GM23248 (cell line): ENCODE data around the gene PDE4B. TPM values are rescaled to one million over a fixed set of nuclear protein-coding genes. Genes with fewer than 3 reads are reported as not detected.

Source experiments
- DNase-seq: peaks from one replicate; pipeline ENCODE4 v3.0.0-alpha.2; 2015
- H2AFZ ChIP-seq: fragments of 200-600 bp; sonication (generic); 2 replicates; pipeline ENCODE4 v1.6.1; 2016; ENCODE audit warnings: antibody characterized with exemption
- H3F3A ChIP-seq: fragments of 200-600 bp; sonication (generic); 2 replicates; pipeline ENCODE4 v1.6.1; 2016; ENCODE audit warnings: mild to moderate bottlenecking, antibody characterized with exemption, mixed run types; ENCODE audit not compliant: insufficient read depth
- H3K27ac ChIP-seq: fragments of 200-600 bp; sonication (generic); 2 replicates; pipeline ENCODE4 v1.5.1; 2016; ENCODE audit warnings: mild to moderate bottlenecking
- H3K27me3 ChIP-seq: fragments of 200-600 bp; sonication (generic); replicated peaks from 2 replicates; pipeline ENCODE4 v1.6.1; 2016; ENCODE audit warnings: mild to moderate bottlenecking; ENCODE audit not compliant: insufficient read depth
- H3K36me3 ChIP-seq: fragments of 200-600 bp; sonication (generic); 2 replicates; pipeline ENCODE4 v1.6.1; 2016; ENCODE audit warnings: low read depth, mild to moderate bottlenecking
- H3K4me1 ChIP-seq: fragments of 200-600 bp; sonication (generic); 2 replicates; pipeline ENCODE4 v1.6.1; 2016; ENCODE audit warnings: mild to moderate bottlenecking; ENCODE audit not compliant: insufficient read depth
- H3K4me2 ChIP-seq: fragments of 200-600 bp; sonication (generic); one replicate; pipeline ENCODE4 v1.6.1; 2016; ENCODE audit warnings: mild to moderate bottlenecking; ENCODE audit not compliant: unreplicated experiment
- H3K4me3 ChIP-seq: fragments of 200-600 bp; sonication (generic); 2 replicates; pipeline ENCODE4 v1.5.1; 2016; ENCODE audit warnings: mild to moderate bottlenecking
- H3K79me2 ChIP-seq: fragments of 200-600 bp; sonication (generic); 2 replicates; pipeline ENCODE4 v1.6.1; 2016; ENCODE audit warnings: mild to moderate bottlenecking; ENCODE audit not compliant: insufficient read depth
- H3K9ac ChIP-seq: fragments of 200-600 bp; sonication (generic); 2 replicates; pipeline ENCODE4 v1.6.1; 2016; ENCODE audit warnings: mild to moderate bottlenecking
- H3K9me2 ChIP-seq: fragments of 200-600 bp; sonication (generic); 2 replicates; pipeline ENCODE4 v1.6.1; 2016; ENCODE audit warnings: mixed run types, mild to moderate bottlenecking, moderate library complexity; ENCODE audit not compliant: insufficient read depth
- H3K9me3 ChIP-seq: fragments of 200-600 bp; sonication (generic); one replicate; pipeline ENCODE4 v1.6.1; 2017; ENCODE audit warnings: low read depth
- H4K20me1 ChIP-seq: fragments of 200-600 bp; sonication (generic); 2 replicates; pipeline ENCODE4 v1.6.0; 2016; ENCODE audit not compliant: insufficient read depth
- EZH2 ChIP-seq: fragments of 200-600 bp; sonication (generic); IDR thresholded peaks from 2 replicates; pipeline ENCODE4 v1.6.1; 2018; ENCODE audit warnings: antibody characterized with exemption, mild to moderate bottlenecking; ENCODE audit not compliant: insufficient read depth, poor library complexity, severe bottlenecking
- EZH2phosphoT487 ChIP-seq: fragments of 200-600 bp; sonication (generic); IDR thresholded peaks from 2 replicates; pipeline ENCODE4 v1.6.1; 2018; ENCODE audit warnings: antibody characterized with exemption, moderate library complexity, mild to moderate bottlenecking, low read depth; ENCODE audit not compliant: insufficient read depth
- WGBS, 2 experiments: methylation state at CpG; one replicate each; pipeline ENCODE4 v1.1.6; 2015 to 2017; ENCODE audit warnings: low lambda C conversion rate in 2 of 2, low coverage in 1 of 2; ENCODE audit errors: missing lambda C conversion rate in 2 of 2; 5-methylcytosine and 5-hydroxymethylcytosine counted together
- in situ Hi-C: fragments of 300-500 bp; cut with MboI; formaldehyde crosslinking; loops from 2 replicates; pipeline ENCODE4 v1.15.0; 2020
- polyA plus RNA-seq: library from polyadenylated mRNA; unstranded; fragments of >200 nt; fragmentation: Nextera tagmentation; extraction: Ambion mirVana; gene quantifications from 2 replicates; pipeline ENCODE4 v1.2.1, GENCODE V29; 2016
- total RNA-seq: library from RNA; depleted of rRNA; stranded (reverse); fragments of >200 nt; shearing (Covaris generic); gene quantifications from 2 replicates; pipeline ENCODE4 v1.2.3, GENCODE V29; 2014

PDE4B gene
- total and polyA plus RNA-seq, 2 experiments from 2014 or later, result 19.9 to 36.2 TPM

DNA sequence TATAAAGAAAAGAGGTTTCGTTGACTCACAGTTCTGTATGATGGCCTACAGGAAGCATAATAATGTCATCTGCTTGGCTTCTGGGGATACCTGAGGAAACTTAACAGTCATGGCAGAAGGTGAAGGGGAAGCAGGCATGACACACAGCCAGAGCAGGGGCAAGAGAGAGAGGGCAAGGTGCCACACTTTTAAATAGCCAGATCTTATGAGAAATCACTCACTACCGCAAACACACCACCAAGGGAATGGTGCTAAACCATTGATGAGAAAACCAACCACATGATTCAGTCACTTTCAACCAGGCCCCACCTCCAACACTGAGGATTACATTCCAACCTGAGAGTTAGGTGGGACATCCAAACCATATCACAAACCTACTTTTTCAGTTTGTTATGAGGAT, 495.4 kb downstream of the PDE4B start:
- H3K27ac ChIP-seq, result no peak overlapping the region
- in situ Hi-C loops, result no loop called here
- H3K9me3 ChIP-seq, result no peaks in the 10 kb centered on the region
- DNase-seq, result no peak
- no peaks in the 10 kb centered on the region for H4K20me1 ChIP-seq
- no peak overlapping the region for H3K4me2 ChIP-seq
- H3F3A ChIP-seq, result peaks cover 24% of the 10 kb centered on the region
- no peak overlapping the region for H3K4me3 ChIP-seq
- H3K4me1 ChIP-seq, result peaks cover 18% of the 10 kb centered on the region
- 62 to 77% methylated on average over 2 of the region's 2 CpGs for WGBS, 2 experiments
- H3K9ac ChIP-seq, result no peak overlapping the region
- peaks cover 3% of the 10 kb centered on the region; the same call in 1 of the 2 replicates for H3K9me2 ChIP-seq
- H2AFZ ChIP-seq, result no peak overlapping the region
- H3K36me3 ChIP-seq, result no peaks in the 10 kb centered on the region
- TF ChIP-seq EZH2phosphoT487 (no peak), EZH2 (no peak)
- H3K79me2 ChIP-seq, result no peaks in the 10 kb centered on the region
- no peaks in the 10 kb centered on the region for H3K27me3 ChIP-seq

DNA sequence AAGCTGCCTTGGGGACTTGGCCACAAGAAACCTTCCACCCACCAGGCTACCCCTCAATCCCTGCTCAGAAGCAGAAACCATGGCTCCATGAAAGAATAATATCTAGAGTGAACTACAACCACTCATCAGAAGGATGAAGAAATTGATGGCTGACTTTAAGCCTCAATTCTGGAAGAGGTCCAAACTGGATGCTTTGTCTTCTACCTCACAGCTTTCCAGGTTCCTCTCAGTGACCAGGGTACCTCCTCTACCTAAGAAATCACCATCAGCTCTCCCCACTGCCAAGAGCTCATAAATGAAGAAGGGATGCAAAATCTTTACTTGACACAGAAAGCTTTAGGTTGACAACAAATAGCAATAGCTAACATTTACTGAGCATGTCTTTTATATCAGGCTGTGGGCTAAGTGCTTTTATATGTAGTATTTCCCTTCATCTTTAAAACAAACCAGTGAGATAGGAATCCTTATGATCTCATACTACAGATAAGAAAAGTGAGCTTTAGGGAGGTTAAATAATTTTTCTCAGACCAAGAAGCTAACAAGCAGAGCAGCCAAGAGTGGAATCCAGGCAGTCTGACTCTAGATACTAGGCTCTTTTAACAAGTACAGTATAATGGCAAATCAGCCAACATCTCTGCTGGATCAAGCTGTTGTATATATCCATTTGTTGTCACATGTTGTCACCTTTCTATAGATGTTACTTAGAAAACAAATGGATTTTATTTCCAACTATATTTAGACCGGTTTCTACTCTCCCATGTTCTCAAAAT, 498.3 kb downstream of the PDE4B start:
- no peak overlapping the region for H3K27ac ChIP-seq
- peaks cover 27% of the 10 kb centered on the region for H3K4me1 ChIP-seq
- no peaks in the 10 kb centered on the region for H4K20me1 ChIP-seq
- H3K4me3 ChIP-seq, result no peak overlapping the region
- no peaks in the 10 kb centered on the region for H3K27me3 ChIP-seq
- H3K9ac ChIP-seq, result no peak overlapping the region
- in situ Hi-C loops, result no loop called here
- no peaks in the 10 kb centered on the region for H3K79me2 ChIP-seq
- WGBS, 2 experiments, result 56 to 63% methylated on average over 1 of the region's 1 CpG
- no peak overlapping the region for H3K4me2 ChIP-seq
- no peaks in the 10 kb centered on the region for H3K9me3 ChIP-seq
- TF ChIP-seq EZH2 (no peak), EZH2phosphoT487 (no peak)
- peaks cover 3% of the 10 kb centered on the region; the same call in 1 of the 2 replicates for H3K9me2 ChIP-seq
- no peak overlapping the region; the same call in 1 of the 2 replicates for H2AFZ ChIP-seq
- H3K36me3 ChIP-seq, result no peaks in the 10 kb centered on the region
- DNase-seq, result no peak
- peaks cover 27% of the 10 kb centered on the region for H3F3A ChIP-seq

GRCh38 chr1:66291531-66291864, 498.8 kb downstream of the PDE4B start:
- in situ Hi-C loops, result no loop called here
- Histone ChIP-seq H3K9me3 (no peaks in the 10 kb centered on the region), H3K9me2 (peaks cover 3% of the 10 kb centered on the region; the same call in 1 of the 2 replicates), H3K4me3 (no peak overlapping the region), H3K4me2 (no peak overlapping the region), H3K27me3 (no peaks in the 10 kb centered on the region), H3K79me2 (no peaks in the 10 kb centered on the region), H3K27ac (no peak overlapping the region), H3K9ac (no peak overlapping the region), H3K36me3 (no peaks in the 10 kb centered on the region), H2AFZ (no peak overlapping the region), H3K4me1 (peaks cover 27% of the 10 kb centered on the region), H4K20me1 (no peaks in the 10 kb centered on the region), H3F3A (peaks cover 27% of the 10 kb centered on the region)
- peak; percentile 42 for DNase-seq
- WGBS, 2 experiments, result 4% methylated on average over 1 of the region's 1 CpG
- no peak for TF ChIP-seq EZH2phosphoT487
- TF ChIP-seq EZH2, result no peak

DNA sequence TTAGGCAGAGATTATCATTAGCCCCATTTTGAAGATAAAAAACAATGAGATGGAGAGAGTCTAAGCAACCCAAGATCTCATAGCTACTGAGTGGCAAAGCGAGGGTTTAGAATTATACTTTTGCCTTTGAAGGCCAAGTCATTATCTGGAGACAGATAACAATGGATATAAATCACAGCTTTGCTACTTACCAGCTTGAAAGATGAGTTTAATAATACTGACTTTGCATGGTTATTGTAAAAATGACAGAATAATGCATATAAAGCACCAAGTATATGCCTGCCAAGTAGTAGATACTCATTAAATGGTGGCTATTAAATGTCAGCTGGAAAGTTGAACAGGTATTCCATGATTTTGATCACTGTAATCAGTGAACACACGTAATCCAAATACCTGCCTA, 499.6 kb downstream of the PDE4B start:
- no peak overlapping the region for H3K9ac ChIP-seq
- H3K4me1 ChIP-seq, result peaks cover 27% of the 10 kb centered on the region
- TF ChIP-seq EZH2 (no peak), EZH2phosphoT487 (no peak)
- H3K4me2 ChIP-seq, result no peak overlapping the region
- H3K27me3 ChIP-seq, result no peaks in the 10 kb centered on the region
- H3K9me3 ChIP-seq, result no peaks in the 10 kb centered on the region
- peaks cover 27% of the 10 kb centered on the region for H3F3A ChIP-seq
- H3K79me2 ChIP-seq, result no peaks in the 10 kb centered on the region
- no peak overlapping the region for H2AFZ ChIP-seq
- H3K27ac ChIP-seq, result no peak overlapping the region
- DNase-seq, result no peak
- in situ Hi-C loops, result no loop called here
- no peak overlapping the region for H3K4me3 ChIP-seq
- H3K36me3 ChIP-seq, result no peaks in the 10 kb centered on the region
- peaks cover 3% of the 10 kb centered on the region; the same call in 1 of the 2 replicates for H3K9me2 ChIP-seq
- 96% methylated on average over 2 of the region's 2 CpGs for WGBS, 2 experiments
- no peaks in the 10 kb centered on the region for H4K20me1 ChIP-seq
